Measurements from ENCODE around the gene EID1.

DNA sequence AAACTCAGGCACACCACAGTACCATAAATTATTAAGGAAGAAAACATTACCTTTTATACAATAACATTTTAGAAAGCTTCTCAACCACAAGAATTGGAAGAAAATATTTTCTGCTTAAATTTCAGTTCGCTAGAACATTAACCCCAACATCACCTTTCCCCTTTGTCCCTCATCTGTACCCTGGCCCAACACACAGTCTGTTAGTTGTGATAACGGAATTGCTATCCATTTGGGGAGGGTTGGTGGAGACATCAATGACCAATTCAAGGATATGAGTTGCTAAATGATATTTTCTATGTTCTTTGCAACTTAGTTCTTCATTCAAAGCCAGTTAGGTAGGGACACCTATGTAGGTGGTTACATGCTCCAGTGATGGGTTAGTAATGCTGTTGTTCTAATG, 5.8 kb downstream of the EID1 start:
- TF ChIP-seq POLR2AphosphoS5 (IDR thresholded peaks at IDR 0.05), result no peak
- TF ChIP-seq, protein P1, sequence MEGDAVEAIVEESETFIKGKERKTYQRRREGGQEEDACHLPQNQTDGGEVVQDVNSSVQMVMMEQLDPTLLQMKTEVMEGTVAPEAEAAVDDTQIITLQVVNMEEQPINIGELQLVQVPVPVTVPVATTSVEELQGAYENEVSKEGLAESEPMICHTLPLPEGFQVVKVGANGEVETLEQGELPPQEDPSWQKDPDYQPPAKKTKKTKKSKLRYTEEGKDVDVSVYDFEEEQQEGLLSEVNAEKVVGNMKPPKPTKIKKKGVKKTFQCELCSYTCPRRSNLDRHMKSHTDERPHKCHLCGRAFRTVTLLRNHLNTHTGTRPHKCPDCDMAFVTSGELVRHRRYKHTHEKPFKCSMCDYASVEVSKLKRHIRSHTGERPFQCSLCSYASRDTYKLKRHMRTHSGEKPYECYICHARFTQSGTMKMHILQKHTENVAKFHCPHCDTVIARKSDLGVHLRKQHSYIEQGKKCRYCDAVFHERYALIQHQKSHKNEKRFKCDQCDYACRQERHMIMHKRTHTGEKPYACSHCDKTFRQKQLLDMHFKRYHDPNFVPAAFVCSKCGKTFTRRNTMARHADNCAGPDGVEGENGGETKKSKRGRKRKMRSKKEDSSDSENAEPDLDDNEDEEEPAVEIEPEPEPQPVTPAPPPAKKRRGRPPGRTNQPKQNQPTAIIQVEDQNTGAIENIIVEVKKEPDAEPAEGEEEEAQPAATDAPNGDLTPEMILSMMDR (IDR thresholded peaks at IDR 0.05), result no peak
- no peak for TF ChIP-seq POLR2A (IDR thresholded peaks at IDR 0.05)

All from sigmoid colon (tissue), 4 donors.